ENCODE data around the gene STX10.
"Not testable (repeated sequence)": the region's sequence is repeated elsewhere in the genome, so short reads cannot be mapped to it uniquely, and the experiment has no call there.

STX10 gene

GRCh38 chr19:13164343-13165161, 14.4 kb upstream of the STX10 start:
- DNase-seq, result peak; percentile 87 to 88

GRCh38 chr19:13163609-13164342, 13.6 kb upstream of the STX10 start:
- peak; percentile 83 to 91 for DNase-seq

- peak; percentile 91 to 95 for DNase-seq
These were observed 12.8 kb upstream of the STX10 start for GRCh38 chr19:13162724-13163608.

- no peak for DNase-seq
These were observed 10.4 kb upstream of the STX10 start for GRCh38 chr19:13160557-13160956.

- no peak for DNase-seq
These were observed 9.5 kb upstream of the STX10 start for GRCh38 chr19:13159713-13160112.

- DNase-seq, result peak in 1 of 2 experiments; percentile 22
These were observed 5.5 kb upstream of the STX10 start for GRCh38 chr19:13155472-13156359.

- peak in 1 of 2 experiments; percentile 34 for DNase-seq
These were observed 4.8 kb upstream of the STX10 start for GRCh38 chr19:13154911-13155471.

GRCh38 chr19:13154241-13154778, 4.1 kb upstream of the STX10 start:
- peak in 1 of 2 experiments; percentile 53 for DNase-seq

GRCh38 chr19:13153569-13154240, 3.5 kb upstream of the STX10 start:
- DNase-seq, result peak in 1 of 2 experiments; percentile 72

GRCh38 chr19:13152974-13153568, 2.9 kb upstream of the STX10 start:
- peak in 1 of 2 experiments; percentile 73 for DNase-seq

GRCh38 chr19:13152356-13152973, 2.3 kb upstream of the STX10 start:
- peak; percentile 95 to 98 for DNase-seq

- peak; percentile 98 for DNase-seq
These were observed 1.6 kb upstream of the STX10 start for GRCh38 chr19:13151605-13152355.

GRCh38 chr19:13150931-13151604, 893 bp upstream of the STX10 start:
- DNase-seq, result peak in 1 of 2 experiments; percentile 46

- DNase-seq, result peak in 1 of 2 experiments; percentile 60
These were observed 468 bp downstream of the STX10 start for GRCh38 chr19:13149628-13150186.

GRCh38 chr19:13149173-13149627, 975 bp downstream of the STX10 start:
- not testable (repeated sequence) for DNase-seq

GRCh38 chr19:13146763-13147563, 3.2 kb downstream of the STX10 start:
- DNase-seq, result no peak

Data from NCI-H524 (cell line).